ENCODE results near the gene GAL3ST3. TPM values are rescaled to one million over a fixed set of nuclear protein-coding genes. Genes with fewer than 3 reads are reported as not detected.

GAL3ST3 gene
- total and polyA plus RNA-seq, 8 donors = 0.09 to 0.63 (median 0.20) TPM; not detected in 3

DNA sequence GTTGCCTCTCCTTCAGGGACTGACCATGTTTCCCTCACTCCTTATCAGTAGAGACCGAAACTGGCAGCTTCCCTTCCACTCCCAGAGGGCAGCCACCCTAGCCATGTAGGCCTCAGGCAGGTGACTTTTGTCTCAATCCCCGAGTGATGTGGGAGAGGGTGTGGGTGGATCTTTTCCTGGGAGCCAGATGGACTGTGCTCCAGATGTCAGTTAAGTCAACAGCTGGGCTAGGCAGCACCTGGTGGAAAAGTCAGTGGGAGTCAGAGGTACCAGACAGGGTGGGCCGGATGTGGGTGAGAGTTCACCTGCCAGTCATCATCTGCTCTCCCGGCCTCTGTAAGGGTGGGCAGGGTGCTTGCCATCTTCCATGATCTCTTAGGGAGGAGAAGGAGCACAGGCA lies 44.8 kb downstream of the GAL3ST3 start:
- DNase-seq (peak in 1 of 4 donors; percentile 13), ATAC-seq (no peak)
- H3K36me3 ChIP-seq = peaks cover 0 to 38% of the 10 kb centered on the region in 2 donors
- no peaks in the 10 kb centered on the region for H3K27me3 ChIP-seq
- no peaks in the 10 kb centered on the region for H3K9me3 ChIP-seq
- no peak overlapping the region for H3K27ac ChIP-seq
- H3K4me3 ChIP-seq = no peak overlapping the region
- H3K4me1 ChIP-seq = peaks cover 8 to 32% of the 10 kb centered on the region in 2 donors
- TF ChIP-seq, protein P1, sequence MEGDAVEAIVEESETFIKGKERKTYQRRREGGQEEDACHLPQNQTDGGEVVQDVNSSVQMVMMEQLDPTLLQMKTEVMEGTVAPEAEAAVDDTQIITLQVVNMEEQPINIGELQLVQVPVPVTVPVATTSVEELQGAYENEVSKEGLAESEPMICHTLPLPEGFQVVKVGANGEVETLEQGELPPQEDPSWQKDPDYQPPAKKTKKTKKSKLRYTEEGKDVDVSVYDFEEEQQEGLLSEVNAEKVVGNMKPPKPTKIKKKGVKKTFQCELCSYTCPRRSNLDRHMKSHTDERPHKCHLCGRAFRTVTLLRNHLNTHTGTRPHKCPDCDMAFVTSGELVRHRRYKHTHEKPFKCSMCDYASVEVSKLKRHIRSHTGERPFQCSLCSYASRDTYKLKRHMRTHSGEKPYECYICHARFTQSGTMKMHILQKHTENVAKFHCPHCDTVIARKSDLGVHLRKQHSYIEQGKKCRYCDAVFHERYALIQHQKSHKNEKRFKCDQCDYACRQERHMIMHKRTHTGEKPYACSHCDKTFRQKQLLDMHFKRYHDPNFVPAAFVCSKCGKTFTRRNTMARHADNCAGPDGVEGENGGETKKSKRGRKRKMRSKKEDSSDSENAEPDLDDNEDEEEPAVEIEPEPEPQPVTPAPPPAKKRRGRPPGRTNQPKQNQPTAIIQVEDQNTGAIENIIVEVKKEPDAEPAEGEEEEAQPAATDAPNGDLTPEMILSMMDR (IDR thresholded peaks at IDR 0.05) = no peak
- intact Hi-C loops (cut with DNase I) = no loop called here

DNA sequence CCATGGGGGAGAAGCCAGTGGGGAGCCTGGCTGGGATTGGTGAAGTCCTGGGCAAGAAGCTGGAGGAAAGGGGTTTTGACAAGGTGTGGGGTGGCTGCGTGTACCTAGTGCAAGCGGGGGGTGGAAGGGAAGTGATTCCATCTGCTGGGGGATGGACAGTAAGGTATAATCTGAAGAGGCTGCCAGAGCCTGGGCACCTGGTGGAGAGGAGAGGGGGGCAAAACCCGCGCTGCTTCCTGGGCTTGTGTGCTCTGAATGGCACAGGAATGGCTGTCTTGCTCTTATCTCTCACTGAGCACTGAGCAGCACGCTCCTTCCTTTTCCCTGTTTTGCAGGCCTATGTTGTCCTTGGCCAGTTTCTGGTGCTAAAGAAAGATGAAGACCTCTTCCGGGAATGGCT lies 45.7 kb downstream of the GAL3ST3 start:
- Histone ChIP-seq H3K4me3 (peak overlapping the region in 1 of 2 donors; percentile 79), H3K9me3 (no peaks in the 10 kb centered on the region), H3K27me3 (no peaks in the 10 kb centered on the region), H3K4me1 (peaks cover 8 to 33% of the 10 kb centered on the region in 2 donors), H3K36me3 (peaks cover 0 to 47% of the 10 kb centered on the region in 2 donors), H3K27ac (peak overlapping the region in 1 of 2 donors; percentile 97)
- DNase-seq (peak in 1 of 4 donors; percentile 39), ATAC-seq (no peak)
- intact Hi-C loops (cut with DNase I) = no loop called here
- TF ChIP-seq, protein P1 (IDR thresholded peaks at IDR 0.05) = no peak

DNA sequence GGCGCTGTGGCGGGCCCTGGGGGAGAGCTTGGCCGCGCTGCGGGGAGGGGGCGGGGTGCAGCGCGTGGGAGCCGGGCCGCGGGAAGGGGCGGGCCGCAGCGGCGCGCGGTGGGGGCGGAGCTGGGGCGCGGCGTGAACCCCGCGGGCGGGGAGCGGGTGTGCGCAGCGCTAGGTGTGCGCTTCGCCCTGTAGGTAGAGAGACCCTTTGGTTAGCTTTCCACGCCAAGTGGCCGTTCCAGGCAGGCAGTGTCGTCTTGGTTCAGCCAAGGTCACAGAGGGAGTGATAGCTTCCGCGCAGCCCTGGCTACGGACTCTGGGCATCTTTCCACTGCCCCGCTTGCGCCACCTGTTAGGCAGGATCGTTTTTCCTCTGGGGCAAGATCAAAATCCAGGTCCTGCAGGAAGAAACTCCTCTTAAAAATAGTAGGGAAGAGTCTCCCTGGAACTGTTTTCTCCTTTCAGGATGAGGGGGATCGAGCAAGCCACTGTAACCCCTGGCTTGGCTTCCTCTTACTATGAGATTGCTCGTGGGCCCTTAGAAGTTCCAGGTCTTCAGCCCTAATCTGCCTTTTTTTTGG lies 46.2 kb downstream of the GAL3ST3 start:
- TF ChIP-seq, protein P1 (IDR thresholded peaks at IDR 0.05) = no peak

DNA sequence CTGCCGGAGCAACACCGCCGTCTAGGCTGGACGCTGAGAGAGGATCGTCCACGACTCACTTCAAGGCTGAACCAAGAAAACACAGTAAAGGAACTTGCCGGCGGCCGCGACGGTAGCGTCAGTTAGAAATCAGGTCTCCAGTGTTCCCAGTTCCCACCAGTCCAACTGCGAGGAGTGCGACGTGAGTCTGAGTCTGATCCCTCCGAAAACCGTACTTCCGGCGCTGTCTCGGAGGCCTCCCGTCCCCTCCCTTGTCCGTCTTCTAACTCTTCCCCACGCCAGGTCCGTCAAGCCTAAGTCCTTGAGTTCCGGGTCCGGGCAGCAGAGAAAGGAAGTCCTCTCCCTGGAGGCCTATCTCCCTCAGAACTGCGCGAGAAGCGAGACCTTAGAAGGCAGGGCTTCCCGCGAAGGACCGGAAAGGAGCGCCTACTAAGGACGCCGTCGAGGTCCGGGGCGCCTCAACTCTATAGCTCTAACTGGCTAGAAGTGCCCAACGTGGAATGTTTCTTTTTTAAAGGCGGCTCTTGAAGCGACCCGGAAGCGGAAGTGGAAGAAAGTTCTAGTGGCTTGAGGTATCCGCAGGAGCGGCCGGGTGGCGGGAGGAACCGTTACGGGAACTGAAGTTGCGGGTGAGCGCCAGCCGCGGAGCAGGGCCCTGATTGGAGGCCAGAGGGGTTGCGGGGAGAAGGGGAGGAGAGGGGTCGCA lies 46.9 kb downstream of the GAL3ST3 start, which contains the start of the genes BANF1 and EIF1AD:
BANF1 (plus strand) TSS at position 562 of the 706 bp plus-strand sequence. CDS start 748 bp downstream, outside the sequence.
EIF1AD (minus strand) TSS at position 216 of the 706 bp plus-strand sequence. CDS start 1,768 bp downstream, outside the sequence.
- H3K27me3 ChIP-seq = no peaks in the 10 kb centered on the region
- peaks cover 8 to 33% of the 10 kb centered on the region in 2 donors for H3K4me1 ChIP-seq
- H3K9me3 ChIP-seq = no peaks in the 10 kb centered on the region
- H3K4me3 ChIP-seq = peak within 1 kb of the TSS; percentile 79 to 86
- intact Hi-C loops (cut with DNase I) = no loop called here
- ATAC-seq (peak; percentile 95), DNase-seq (peak; percentile 91 to 99 (median 94))
- peaks cover 0 to 59% of the 10 kb centered on the region in 2 donors for H3K36me3 ChIP-seq
- TF ChIP-seq, protein P1 (IDR thresholded peaks at IDR 0.05) = no peak
- H3K27ac ChIP-seq = peak within 1 kb of the TSS; percentile 95 to 97

More for the DNA sequence above, 46.2 kb downstream of the GAL3ST3 start:
- no peaks in the 10 kb centered on the region for H3K9me3 ChIP-seq
- peak overlapping the region; percentile 79 to 86 for H3K4me3 ChIP-seq
- H3K36me3 ChIP-seq = peaks cover 0 to 52% of the 10 kb centered on the region in 2 donors
- ATAC-seq = peak; percentile 90
- intact Hi-C loops (cut with DNase I) = no loop called here
- peaks cover 8 to 33% of the 10 kb centered on the region in 2 donors for H3K4me1 ChIP-seq
- DNase-seq = peak in 3 of 4 donors; percentile 50 to 92 (median 55)
- no peaks in the 10 kb centered on the region for H3K27me3 ChIP-seq
- H3K27ac ChIP-seq = peak overlapping the region; percentile 95 to 97

DNA sequence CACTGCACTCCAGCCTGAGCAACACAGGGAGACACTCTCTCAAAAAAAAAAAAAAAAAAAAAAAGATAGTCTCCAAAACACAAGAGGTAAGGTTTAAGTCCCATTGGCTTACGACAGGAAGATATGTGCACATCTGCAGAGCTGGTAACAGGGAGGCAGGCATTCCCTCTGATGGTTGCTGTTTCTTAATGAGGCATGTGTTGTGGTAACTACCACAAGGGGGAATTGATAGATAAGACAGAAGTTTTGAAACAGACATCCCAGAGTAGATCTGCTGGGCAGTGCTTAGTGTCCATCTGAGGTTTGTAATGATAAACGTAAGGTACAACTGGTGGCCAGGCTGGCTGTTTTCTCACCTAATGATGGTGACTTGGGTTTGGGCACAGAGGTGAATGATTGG lies 51.7 kb downstream of the GAL3ST3 start:
- no peak overlapping the region for H3K27ac ChIP-seq
- TF ChIP-seq, protein P1 (IDR thresholded peaks at IDR 0.05) = no peak
- peaks cover 0 to 45% of the 10 kb centered on the region in 2 donors for H3K36me3 ChIP-seq
- ATAC-seq = no peak
- no peak for DNase-seq
- H3K4me3 ChIP-seq = no peak overlapping the region
- intact Hi-C loops (cut with DNase I) = no loop called here
- H3K27me3 ChIP-seq = no peaks in the 10 kb centered on the region
- H3K9me3 ChIP-seq = no peaks in the 10 kb centered on the region
- peaks cover 8 to 23% of the 10 kb centered on the region in 2 donors for H3K4me1 ChIP-seq
